Measurements from ENCODE around the gene PRRT4.

DNA sequence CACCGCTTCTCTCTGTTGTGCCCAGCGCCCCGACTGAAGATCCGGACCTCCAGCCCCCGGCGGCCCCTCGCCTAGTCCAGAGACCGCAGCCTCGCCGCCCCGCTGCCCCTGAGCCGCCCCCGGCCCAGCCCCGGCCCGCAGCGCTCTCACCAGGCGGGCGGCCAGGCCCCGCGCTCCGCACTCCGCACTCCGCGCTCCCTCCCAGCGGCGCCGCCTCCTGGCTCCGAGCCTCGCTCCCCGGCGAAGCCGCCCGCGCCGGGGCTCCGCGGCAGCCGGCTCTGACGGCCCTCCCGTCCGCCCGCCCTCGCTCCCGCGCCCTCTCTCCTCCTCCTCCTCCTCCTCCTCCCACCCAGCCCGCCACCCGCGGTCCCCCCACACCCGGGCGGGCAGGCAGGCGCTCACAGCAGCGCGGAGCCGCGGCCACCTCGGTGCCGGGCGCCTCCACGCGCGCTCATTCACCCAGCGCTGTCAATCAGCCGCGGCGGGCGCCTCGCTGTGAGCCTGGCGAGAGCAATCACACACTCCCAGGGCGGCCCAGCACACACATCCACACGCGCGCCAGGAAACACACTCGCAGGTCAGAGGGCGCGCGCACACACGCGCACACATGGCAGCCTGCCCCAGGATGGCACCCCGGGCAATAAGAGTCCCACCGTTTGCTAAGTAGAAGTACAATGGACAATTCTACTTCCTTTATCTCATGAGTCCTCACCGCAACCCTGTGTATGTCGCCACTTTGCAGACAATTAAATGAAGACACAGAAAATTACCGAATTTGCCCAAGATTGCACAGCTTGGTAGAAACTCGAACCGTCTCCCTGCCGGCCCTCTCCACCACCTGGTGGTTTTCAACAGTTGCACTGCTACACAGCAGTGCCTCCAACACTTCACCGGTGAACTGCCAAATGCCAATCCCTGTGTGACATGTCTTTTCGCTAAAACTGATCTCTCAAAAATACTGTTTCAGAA lies at the start of gene PRRT4:
- TF ChIP-seq POLR2A (IDR thresholded peaks at IDR 0.05; ENCODE audit: low read length) (no peak), GATA1 (IDR thresholded peaks at IDR 0.05; ENCODE audit: low read depth, low read length) (no peak)
